HG02623 (cell line): ENCODE data around the gene FRMD8.
A peak's percentile ranks its signal among the peaks of the same experiment; 100 is the strongest.
"Not testable (repeated sequence)": the region's sequence is repeated elsewhere in the genome, so short reads cannot be mapped to it uniquely, and the experiment has no call there.

Experiments used
- ATAC-seq: cut with Tn5 transposase; IDR thresholded peaks from one replicate; pipeline ENCODE4 v1.9.1; 2021; ENCODE audit warnings: moderate library complexity; ENCODE audit not compliant: unreplicated experiment

FRMD8 gene

DNA sequence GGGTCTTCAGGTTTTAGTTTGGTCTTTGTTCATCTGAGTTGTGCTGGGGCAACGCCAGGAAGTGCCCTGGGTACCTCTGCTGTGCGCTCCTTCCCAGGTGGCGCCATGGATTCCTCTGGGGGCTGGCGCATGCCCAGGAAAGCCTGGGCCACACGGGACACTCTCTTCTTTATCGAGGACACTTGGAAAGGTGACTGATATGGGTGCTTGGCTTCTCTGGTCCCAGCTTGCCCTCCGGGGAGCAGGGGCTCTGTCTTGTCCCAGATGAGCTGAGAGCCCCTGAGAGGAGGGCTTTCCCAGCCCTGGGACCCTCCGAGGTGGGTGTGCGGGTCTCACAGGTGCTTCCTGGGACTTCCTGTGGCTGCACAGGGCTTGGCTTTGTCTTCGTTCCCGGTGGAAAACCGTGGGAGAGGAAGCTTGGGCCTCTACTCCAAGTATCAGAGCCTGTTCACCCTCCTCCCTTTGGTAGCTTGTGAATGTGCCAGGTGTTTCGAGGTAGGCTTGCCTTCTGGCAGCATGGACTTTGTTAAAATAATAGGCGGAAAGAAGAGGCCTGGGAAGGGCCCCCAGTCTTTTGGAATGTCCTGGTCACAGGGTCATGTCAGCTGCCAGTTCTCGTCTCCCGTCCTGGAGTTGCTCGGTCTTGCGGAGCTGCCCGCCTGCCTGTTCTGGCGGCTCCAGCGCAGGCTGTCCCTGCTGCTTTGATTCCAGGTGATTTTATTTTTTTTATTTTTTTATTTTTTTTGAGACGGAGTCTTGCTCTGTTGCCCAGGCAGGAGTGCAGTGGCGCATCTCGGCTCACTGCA, 26.0 kb downstream of the FRMD8 start:
- ATAC-seq: no peak

GRCh38 chr11:65413077-65413664, 26.7 kb downstream of the FRMD8 start:
- ATAC-seq: not testable (repeated sequence)

DNA sequence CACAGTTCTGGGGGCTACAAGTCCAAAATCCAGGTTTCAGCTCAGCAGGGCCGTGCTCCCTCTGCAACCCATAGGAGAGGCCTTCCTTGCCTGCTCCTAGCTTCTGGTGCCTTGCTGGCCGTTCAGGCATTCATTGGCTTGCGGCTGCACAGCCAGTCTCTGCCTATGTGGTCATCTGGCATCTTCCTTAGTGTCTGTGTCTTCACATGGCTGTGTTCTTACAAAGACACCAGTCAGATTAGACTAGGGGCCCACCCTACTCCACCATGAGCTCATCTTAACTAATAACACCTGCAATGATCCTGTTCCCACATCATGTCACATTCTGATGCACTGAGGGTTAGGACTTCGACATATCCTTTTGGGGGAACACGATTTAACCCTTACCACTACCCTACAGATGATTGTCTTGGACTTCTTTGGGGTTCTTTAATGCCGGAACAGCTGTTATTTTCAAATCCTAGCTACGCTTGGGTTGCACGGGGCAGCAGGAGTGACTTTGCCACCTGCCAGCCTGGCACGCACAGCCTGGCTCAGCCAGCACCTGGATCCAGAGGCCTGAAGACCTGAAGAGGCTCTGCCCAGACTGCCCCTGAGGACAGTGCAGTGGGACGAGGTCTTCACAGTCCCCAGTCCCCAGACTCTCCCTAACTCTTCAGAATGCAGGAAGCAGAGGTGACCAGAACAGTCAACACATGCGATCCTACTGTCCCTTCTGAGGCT, 28.5 kb downstream of the FRMD8 start:
- no peak for ATAC-seq

DNA sequence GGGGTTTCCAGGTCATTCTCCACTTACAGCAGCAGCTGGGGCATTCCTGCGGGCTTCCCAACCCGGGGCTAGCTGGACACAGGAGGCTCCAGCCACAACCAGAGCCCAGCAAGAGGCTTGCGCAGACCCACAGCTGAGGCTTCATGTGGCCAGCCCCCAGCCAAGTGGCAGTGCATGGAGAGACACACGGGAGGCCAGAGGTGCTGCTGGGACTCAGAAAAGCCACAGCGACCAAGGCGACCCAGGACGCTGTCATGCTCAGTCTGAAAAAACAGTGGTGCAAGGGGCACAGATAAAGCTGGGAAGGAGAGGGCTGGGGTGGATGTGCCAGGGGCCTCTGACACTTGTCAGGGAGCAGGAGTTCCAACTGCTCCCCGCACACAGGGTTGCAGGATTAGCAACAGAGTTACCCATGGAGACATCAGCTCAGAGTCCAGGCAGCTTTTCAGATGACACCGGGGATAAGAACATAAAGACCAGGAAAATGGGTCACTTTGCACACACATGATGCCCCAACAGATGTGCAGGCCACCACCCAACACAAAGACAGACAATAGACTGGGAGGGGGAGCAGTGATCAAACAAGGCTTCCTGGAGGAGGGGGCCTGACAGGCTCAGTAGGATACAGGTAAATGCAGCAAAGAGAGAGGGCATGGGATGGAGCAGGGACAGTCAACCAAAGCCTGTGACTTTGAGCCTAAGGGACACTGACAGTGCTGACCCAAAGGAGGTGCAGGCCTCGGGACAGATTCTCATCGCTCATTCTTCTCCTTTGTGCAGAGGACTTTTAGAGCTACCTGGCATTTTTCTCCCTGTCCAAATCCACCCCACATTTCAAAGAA, 29.3 kb downstream of the FRMD8 start:
- no peak for ATAC-seq

DNA sequence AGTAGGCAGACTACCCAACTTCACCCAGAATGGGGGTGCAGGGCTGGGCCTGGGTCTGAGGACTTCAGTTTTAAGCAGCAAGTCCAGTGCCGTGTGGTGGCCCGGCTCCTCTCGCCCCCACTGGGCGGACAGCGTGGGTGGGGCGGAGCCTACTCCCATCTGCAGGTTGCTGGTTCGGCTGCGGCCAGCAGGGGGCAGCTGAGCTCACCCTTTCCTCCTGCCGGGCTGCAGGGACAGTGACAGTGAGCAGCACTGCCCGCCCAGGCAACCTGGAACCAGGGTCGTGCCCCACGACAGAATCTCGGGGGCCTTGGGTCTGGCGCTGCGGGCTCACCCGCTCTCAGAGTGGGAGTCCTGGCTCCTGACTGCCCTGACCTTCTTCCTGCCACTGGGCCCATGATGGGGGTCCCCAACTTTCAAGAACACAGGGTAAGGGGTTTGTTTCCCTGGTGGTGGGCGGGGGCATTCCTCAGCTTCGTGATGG, 29.9 kb downstream of the FRMD8 start:
- ATAC-seq: no peak

GRCh38 chr11:65416841-65417701, 30.6 kb downstream of the FRMD8 start:
- no peak for ATAC-seq

GRCh38 chr11:65417702-65418430, 31.4 kb downstream of the FRMD8 start:
- ATAC-seq: no peak

GRCh38 chr11:65418431-65418680, 31.9 kb downstream of the FRMD8 start:
- no peak for ATAC-seq

- peak; percentile 31 for ATAC-seq
Measured at GRCh38 chr11:65418681-65419459, 32.4 kb downstream of the FRMD8 start.

- no peak for ATAC-seq
Measured at GRCh38 chr11:65419460-65419771, 33.0 kb downstream of the FRMD8 start.

DNA sequence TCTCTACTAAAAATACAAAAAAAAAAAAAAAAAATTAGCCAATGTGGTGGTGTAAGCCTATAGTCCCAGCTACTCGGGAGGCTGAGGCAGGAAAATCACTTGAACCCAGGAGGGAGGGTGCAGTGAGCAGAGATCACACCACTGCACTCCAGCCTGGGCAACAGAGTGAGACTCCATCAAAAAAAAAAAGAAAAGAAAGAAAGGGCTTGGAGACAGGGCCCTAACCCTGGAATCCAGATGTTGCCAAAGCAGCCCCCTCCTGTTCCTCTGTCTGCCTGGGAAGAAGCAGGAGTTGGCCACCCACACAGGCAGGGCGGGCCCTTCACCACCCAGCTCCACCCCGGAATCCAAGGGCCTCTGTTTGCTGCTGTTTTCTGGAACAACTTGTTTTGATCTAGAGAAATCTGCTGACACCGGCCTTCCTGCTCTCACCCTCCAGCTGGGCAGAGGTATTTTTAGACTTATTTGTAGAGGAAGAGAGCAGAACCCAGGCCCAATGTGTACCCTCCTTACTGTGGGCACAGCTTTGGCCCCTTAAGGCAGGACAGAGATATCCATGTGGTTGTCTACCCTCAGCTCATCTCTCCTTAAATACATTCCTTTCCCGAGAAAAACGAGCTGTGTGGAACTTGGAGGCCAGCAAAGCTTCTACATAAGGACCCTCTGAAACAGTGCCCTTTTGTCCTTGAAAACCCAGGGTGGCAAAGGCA, 33.5 kb downstream of the FRMD8 start:
- ATAC-seq: no peak

DNA sequence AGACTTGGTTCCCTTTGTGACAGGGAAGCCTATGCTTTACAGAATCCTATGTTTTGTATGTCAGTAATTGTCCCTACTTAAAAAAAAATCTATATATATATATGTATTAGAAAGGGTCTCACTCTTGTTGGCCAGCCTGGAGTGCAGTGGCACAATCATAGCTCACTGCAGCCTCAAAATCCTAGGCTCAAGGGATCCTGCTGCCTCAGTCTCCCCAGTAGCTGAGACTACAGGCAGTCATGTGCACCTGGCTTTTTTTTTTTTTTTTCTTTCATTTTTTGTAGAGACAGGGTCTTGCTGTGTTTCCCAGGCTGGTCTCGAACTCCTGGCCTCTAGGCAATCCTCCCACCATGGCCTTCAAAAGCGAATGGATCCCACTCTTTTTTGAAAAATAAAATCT, 34.1 kb downstream of the FRMD8 start:
- ATAC-seq: no peak

DNA sequence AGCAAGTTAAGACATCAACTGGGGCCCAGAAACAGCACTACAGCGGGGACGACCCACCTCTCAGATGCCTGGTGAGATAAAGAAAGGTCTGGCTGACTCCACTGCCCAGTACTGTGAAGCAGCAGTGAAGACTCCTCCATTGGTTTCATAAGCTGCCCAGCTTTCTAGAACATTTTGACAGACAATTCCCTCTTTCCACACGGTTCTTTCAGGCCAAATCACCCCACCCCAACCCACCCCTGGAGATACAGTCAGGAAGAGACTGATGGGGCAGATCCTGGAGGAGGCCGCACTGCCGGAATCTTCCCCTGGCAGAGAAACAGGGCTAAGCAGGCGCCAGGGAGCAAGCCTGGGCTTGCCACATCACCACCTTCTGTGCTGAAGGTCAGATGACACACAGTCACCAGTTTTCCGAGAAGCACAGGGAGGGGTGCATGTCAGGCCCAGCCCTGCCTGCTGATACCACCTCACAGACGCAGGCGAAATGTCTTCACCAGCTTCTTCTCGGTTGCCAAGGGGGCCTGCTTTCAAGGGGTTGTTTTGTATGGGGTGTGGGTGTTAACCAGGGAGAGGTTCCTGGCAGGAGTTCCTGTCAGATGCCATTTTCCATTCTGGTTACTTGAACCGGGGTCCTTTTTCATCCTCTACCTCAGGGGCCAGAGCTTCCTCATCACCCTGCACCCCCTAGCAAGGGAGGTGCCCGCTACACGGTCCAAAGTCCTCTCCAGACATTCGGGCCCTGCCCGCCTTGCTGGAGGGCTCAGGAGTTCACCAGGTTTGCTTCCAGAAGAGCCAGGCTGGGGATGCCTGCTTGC, 34.7 kb downstream of the FRMD8 start:
- no peak for ATAC-seq

DNA sequence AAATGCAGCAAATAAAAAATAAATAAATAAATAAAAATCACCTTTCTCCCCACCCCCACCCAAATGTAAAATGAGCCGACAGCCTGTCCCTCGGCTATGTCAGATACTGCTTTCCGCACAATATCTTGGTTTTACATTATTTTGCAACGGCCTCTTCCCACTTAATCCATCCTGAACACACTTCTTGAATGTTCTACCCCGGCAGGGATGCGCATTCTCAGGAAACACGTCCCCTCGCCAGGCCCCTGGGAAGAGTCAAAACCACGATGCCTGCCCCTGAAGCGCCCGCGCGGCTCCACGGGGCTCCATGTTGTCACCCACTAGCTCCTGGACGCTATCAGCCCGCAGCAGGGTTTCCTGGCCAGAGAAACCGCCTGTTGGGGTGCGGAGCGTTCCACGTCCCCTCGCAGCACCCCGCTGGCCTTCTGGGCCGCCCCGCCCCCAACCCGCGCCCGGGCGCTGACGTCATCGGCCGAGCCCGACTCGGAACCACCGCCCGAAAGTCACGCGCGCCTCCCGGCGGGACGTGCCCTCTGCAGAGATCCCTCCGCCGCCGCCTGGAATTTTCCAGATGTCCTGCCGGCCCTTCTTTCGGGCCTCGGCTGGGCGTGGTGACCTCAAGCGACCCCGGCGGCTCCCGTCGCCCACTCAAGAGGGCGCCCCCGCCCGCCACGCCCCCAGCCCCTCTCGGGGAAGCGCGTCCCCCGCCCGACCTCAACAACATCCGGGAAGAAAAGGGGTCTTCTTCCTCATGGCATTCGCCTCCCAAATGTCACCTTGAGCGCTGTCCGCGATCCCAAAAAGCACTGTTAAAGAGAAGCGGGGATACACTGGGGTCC, 35.6 kb downstream of the FRMD8 start:
- ATAC-seq: peak; percentile 17

DNA sequence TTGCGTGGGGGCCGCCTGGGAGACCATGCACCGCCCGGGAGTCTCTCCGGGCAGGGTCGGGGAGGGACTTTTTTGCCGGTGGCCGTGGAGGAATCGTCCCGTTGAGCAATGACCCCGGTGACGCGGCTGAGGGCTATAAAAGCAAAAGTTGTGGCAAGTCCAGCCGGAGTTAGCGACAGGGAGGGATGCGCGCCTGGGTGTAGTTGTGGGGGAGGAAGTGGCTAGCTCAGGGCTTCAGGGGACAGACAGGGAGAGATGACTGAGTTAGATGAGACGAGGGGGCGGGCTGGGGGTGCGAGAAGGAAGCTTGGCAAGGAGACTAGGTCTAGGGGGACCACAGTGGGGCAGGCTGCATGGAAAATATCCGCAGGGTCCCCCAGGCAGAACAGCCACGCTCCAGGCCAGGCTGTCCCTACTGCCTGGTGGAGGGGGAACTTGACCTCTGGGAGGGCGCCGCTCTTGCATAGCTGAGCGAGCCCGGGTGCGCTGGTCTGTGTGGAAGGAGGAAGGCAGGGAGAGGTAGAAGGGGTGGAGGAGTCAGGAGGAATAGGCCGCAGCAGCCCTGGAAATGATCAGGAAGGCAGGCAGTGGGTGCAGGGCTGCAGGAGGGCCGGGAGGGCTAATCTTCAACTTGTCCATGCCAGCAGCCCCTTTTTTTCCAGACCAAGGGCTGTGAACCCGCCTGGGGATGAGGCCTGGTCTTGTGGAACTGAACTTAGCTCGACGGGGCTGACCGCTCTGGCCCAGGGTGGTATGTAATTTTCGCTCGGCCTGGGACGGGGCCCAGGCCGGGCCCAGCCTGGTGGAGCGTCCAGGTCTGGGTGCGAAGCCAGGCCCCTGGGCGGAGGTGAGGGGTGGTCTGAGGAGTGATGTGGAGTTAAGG, 36.4 kb downstream of the FRMD8 start, which contains the start of gene NEAT1:
NEAT1 (plus strand) TSS at position 166 of the 883 bp plus-strand sequence.
- ATAC-seq: no peak
